ENCODE data around the gene CCDC6. TPM values are rescaled to one million over a fixed set of nuclear protein-coding genes. Genes with fewer than 3 reads are reported as not detected.

Gene CCDC6
- total RNA-seq, 4 donors from 2014 or later, result 21.5 to 42.2 (median 35.6) TPM

DNA sequence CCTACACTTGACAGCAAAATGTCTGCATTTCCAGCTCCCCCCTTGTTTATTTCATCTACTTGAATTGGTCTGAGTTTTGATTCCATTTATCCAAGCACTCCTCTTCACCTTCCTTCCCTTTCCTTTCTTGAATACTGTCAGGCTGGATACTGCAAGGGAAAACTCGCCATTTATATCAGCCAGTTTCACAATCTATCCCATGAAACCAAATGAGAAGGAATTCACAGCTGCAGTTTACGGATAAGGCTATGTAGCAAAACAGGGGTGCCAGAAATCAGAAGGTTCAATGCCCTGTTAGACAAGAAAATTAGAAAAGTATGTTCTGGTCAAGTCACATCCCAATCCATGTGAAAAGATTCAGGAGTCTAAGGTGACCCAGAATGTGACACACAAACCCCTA lies 28.1 kb downstream of the CCDC6 start:
- TF ChIP-seq, protein P1, sequence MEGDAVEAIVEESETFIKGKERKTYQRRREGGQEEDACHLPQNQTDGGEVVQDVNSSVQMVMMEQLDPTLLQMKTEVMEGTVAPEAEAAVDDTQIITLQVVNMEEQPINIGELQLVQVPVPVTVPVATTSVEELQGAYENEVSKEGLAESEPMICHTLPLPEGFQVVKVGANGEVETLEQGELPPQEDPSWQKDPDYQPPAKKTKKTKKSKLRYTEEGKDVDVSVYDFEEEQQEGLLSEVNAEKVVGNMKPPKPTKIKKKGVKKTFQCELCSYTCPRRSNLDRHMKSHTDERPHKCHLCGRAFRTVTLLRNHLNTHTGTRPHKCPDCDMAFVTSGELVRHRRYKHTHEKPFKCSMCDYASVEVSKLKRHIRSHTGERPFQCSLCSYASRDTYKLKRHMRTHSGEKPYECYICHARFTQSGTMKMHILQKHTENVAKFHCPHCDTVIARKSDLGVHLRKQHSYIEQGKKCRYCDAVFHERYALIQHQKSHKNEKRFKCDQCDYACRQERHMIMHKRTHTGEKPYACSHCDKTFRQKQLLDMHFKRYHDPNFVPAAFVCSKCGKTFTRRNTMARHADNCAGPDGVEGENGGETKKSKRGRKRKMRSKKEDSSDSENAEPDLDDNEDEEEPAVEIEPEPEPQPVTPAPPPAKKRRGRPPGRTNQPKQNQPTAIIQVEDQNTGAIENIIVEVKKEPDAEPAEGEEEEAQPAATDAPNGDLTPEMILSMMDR (IDR thresholded peaks at IDR 0.05; ENCODE audit: low read depth), result no peak

DNA sequence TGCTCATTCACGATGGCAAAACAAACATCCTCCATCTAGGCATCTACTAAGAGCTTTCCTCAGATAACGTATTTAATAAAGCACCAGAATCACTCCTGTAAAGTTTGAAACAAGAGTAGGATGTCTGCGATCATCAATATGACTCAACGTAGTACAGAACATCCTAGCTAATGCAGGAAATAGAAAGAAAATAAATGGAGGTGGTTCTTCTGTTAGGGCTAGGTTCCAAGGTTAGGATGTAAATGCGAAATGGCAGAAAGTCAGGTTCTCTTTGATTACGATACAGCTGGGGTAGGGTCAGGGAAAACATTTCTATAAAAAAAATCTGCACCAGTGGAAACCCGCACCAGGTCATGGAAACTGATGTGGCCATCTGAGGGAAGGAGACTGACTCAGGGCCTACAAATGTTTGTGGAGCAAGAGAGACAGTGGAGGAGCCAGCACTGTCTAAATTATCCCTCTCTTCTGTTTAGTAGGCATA lies 29.1 kb downstream of the CCDC6 start:
- TF ChIP-seq, protein P1 (IDR thresholded peaks at IDR 0.05; ENCODE audit: low read depth), result no peak

DNA sequence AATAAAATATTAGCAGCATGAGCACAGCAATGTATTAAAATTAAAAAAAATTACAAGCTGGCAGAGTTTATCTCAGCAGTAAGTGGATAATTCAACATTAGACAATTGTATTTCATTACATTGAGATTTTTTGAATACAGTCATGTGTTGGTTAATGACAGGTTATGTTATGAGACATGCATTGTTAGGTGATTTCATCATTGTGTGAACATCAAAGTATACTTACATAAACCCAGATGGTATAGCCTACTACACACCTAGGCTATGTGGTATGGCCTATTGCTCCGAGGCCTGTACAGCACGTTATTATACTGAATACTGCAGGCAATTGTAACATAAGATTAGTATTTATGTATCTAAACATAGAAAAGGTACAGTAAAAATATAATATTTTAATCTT lies 29.7 kb downstream of the CCDC6 start:
- TF ChIP-seq, protein P1 (IDR thresholded peaks at IDR 0.05; ENCODE audit: low read depth), result no peak

DNA sequence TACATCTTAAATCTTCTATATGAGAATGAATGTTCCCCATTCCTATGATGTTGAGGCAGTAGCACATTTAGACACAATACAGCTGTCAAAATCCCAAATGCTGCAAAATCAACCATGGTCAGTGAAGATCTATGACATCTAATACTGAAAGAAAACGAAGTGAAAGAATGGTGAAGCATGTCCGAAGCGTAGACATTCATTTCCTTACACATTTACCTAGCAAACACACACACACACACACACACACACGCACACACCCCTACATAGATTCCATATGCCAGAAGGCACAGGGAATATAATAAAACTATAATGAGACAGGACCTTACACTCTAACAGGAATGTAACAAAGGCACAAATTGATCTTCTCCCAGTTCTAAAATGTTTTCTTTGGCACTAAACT lies 32.5 kb downstream of the CCDC6 start:
- TF ChIP-seq, protein P1 (IDR thresholded peaks at IDR 0.05; ENCODE audit: low read depth), result no peak

DNA sequence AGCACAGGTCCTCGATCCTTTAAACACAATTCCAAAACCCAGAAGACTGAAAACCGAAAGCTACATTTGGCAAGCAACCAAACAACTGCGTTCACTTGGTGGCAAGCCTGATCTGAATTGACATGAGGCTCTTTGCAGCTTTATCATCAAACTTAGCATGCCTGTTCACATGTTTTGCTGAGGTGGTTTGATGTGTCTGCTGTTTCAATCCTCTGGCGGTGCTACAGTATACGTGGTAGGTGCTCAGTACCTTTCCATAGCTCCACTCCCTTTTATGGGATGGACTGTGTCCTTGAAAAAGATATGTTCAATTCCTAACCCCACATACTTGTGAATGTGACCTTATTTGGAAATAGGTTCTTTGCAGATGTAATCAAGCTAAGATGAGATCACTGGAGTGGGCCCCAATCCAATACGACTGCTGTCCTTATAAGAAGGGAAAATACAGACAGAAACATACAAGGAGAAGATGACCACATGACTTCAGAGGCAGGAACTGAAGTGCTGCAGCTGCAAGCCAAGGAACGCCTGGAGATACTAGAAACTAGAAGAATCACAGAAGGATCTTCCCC lies 33.4 kb downstream of the CCDC6 start:
- TF ChIP-seq, protein P1 (IDR thresholded peaks at IDR 0.05; ENCODE audit: low read depth), result no peak

DNA sequence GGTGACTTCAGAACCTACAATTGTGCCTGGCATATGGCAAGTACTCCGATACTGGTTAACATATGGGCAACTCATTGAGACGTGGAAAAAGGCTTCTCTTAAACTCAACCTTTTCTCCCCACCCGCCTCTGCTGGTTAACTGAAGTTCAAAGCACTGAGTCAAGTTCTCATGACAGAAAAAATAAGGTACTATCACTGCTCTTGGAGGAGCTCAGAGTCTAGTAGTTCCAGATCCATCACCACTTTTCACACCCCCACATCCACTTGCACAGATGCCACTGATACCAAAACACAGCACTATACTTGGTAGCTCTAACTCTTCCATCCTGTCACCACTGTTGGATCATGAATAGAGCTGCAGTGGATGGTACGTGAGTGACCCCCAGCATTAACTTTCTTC lies 36.2 kb downstream of the CCDC6 start:
- TF ChIP-seq, protein P1 (IDR thresholded peaks at IDR 0.05; ENCODE audit: low read depth), result no peak

DNA sequence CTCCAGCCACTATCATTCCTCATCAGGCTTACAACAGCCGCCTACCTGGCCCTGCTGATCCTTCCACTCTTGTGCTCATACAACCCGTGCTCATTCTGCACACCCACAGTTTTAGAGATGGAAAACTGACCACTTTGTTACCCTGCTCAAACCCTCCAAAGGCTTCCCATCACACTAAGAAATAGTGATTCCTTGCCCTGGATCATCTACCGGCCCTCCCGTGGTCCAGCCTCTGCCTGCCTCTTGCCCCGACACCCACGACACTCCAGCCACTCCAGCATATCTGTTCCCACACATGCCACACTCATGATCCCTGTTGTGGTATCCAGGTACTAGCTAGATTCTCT lies 36.8 kb downstream of the CCDC6 start:
- TF ChIP-seq, protein P1 (IDR thresholded peaks at IDR 0.05; ENCODE audit: low read depth), result no peak
